GM04503 (cell line): ENCODE results near the gene RFX2.
"Not testable (repeated sequence)": the region's sequence is repeated elsewhere in the genome, so short reads cannot be mapped to it uniquely, and the experiment has no call there.

Source experiments
- DNase-seq: peaks from one replicate; pipeline ENCODE4 v3.0.0-alpha.2; 2012; ENCODE audit warnings: low read depth

Gene RFX2

DNA sequence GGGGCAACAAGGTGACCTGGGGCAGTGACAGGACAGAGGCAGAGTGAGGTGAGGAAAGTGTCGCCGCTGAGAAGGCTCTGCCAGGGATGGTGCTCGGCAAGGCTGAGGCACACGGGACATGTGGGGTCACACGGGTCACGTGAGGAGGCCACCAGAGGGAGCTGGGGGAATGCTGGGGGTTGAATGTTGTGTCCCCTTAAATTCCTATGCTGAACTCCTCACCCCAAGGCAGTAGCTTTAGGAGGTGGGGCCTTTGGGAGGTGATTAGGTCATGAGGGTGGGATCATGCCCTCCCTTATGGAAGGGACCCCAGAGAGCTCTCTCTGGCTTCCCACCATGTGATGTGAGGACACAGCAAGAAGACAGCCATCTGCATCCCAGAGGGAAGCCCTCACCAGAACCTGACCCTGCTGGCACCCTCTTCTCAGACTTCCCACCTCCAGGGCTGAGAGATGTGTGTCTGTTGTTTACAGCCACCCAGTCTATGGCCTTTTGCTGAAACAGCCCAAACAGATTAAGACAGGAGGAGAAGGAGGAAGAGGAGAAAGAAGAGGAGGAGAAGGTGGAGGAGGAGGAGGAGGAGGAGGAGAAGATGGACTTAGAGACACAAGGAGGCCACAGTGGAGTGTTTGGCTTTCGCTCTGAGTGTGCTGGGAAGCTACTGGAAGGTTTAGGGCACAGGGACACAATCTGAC, 35.4 kb downstream of the RFX2 start:
- DNase-seq, result no peak

- DNase-seq, result no peak
Observed at GRCh38 chr19:6073858-6074708, 36.2 kb downstream of the RFX2 start.

DNA sequence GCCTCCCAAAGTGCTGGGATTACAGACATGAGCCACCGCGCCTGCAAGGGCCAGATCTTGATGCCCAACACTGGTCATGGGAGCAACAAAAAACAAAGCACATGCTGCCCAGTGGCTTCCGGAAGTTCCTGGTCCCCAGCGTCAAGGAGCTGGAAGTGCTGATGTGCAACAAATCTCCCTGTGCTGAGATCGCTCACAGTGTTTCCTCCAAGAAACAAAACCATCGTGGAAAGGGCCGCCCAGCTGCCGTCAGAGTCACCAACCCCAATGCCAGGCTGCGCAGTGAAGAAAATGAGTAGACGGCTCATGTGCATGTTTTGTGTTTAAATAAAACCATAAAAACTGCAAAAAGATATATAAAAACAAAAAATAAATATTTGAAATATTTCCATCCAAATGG, 37.1 kb downstream of the RFX2 start:
- not testable (repeated sequence) for DNase-seq

GRCh38 chr19:6071875-6072274, 38.4 kb downstream of the RFX2 start:
- no peak for DNase-seq

- DNase-seq, result peak; percentile 90
Observed at GRCh38 chr19:6070720-6071485, 39.4 kb downstream of the RFX2 start.

DNA sequence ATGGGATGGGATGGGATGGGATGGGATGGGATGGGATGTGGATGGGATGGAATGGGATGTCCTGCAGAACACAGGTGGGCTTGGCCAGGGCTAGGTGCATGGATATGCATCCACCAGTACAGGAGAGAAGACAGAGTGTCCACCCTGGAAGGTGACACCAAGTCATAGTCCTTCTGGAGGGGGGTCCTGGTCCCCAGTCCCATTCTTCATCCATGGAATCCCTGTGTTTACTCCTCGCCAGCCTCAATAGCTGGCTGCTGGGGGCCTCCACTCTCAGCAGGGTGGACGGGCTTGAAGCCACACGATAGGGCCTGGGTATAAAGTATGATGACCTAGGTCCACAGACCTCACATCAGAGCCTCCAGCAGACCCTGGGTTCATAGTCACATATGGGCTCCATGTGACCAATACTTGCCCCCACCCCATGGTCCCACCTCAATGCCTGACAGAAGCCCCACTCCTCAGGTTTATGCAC, 40.1 kb downstream of the RFX2 start:
- no peak for DNase-seq

DNA sequence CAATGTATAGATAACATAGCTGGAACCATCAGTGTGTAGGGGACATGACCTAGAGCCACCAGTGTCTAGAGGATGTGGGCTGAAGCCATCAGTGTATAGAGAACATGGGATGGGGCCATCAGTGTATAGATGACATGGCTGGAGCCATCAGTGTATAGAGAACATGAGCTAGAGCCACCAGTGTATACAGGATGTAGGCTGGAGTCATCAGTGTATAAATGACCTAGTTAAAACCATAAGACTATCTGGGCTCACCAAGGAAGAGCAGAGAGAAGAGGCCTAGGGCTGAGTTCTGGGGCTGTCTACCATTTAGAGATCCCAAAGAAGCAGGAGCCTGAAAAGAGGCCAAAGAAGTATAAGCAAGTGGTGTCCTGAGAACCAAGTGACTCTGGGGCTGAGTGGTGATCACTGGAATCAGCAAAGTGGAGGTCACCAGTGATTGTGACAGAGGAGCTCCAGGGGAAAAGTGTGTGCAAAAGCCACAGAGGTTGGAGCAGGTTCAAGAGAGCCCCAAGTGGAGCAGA, 41.0 kb downstream of the RFX2 start:
- no peak for DNase-seq

DNA sequence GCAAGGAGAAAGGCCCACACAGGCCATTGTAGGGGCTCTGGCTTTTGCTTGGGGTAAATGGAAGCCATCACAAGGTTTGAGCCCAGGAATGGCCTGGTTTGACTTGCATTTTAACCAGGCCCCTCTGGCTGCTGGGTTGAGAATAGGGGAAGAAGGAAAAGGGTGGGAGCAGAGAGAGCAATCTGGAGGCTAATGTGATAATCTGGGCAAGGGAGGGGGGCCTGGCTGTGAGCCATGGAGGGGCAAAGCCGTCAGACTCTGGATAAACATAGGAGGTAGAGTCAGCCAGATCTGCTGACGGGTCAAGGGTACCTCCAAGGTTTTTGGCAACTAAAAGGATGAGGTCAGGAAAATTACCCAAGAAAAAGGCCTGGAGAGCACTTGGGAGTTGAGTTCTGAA, 41.6 kb downstream of the RFX2 start:
- no peak for DNase-seq

- DNase-seq, result no peak
Observed at GRCh38 chr19:6067975-6068374, 42.3 kb downstream of the RFX2 start.

DNA sequence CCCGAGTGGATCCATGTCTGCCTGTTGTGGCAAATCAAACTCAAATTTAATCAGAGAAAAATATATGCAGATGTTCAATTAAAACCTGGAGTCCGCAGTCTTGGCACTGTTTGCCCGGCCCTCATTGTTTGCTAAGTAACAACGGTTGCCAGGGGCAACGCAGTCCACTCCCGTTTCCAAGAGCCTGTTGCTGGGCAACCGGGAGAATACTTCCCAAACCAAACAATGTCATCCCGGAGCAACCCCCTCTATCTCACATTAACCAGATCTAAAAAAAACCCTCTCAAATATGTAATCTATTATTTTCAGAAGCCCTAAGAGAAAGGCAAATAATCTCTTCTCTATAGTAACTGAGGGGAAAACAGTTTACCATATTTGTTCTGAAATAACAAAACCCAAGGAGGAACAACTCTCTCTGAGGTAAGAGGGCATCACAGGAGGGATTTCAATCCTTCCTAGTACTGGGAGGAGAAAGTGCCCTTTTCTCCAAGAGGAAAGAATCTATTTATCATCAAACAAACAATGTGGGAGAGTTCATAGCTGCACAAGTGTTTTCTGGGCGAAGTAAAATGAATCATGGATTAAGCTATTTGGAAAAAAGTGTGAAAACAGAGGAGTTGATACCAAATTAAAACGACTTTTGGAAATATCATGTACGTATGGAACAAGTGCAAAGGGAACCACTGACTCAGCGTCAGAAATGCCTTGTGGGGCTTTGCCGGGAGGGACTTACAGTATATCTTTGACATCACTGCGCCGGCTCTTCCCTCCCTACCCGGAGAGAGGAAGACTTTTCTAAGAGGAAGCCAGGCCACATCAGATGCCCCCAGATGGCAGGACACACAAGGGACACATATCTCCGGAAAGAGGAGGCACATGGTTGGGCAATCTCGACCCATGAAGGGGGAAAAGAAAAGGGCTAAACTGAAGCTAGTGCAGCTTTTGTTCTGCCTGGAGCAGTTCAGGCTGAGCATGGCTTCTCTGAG, 43.3 kb downstream of the RFX2 start:
- peak; percentile 90 for DNase-seq

GRCh38 chr19:6065685-6066374, 44.5 kb downstream of the RFX2 start:
- no peak for DNase-seq

- DNase-seq, result no peak
Observed at GRCh38 chr19:6064336-6065073, 45.8 kb downstream of the RFX2 start.

- no peak for DNase-seq
Observed at GRCh38 chr19:6063576-6064335, 46.5 kb downstream of the RFX2 start.

- no peak for DNase-seq
Observed at GRCh38 chr19:6062961-6063575, 47.2 kb downstream of the RFX2 start.

GRCh38 chr19:6062274-6062673, 48.0 kb downstream of the RFX2 start:
- DNase-seq, result no peak

DNA sequence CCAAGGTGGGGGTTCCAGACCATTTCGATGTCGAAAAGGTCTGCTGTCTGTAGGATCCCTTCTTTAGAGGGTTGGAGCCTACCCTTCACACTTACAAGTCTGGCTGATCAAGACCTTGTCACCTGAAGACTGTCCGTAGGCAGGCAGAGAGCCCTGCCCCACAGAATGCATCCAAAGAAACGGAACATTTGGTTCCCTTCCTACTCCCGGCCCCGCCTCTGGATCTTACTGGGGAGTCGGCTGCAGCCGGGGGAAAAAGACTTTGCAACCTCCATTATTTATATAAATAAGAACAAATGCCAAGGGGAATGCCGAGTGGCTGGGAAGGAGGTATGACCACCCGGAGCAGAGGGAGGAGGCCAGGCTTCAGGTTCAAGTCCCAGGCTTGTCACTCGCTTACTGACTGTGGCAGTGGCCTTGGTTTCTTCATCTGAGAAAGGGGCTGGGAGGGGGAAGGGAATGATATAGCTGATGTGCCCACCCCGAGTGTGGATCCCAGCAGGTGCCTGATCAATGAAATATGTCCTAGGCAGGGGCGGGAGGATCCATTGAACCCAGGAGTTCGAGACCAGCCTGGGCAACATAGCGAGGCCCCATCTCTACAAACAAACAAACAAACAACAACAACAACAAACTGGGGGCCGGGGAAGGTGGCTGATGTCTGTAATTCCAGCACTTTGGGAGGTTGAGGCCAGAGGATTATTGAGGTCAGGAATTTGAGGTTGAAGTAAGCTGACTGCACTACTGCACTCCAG, 48.7 kb downstream of the RFX2 start:
- no peak for DNase-seq

- DNase-seq, result peak; percentile 65
Observed at GRCh38 chr19:6060600-6061375, 49.5 kb downstream of the RFX2 start.
